Kidney epithelial cell (primary cell): Measurements from ENCODE around the gene ATM. TPM values are rescaled to one million over a fixed set of nuclear protein-coding genes. Genes with fewer than 3 reads are reported as not detected.
"Not testable (repeated sequence)": the region's sequence is repeated elsewhere in the genome, so short reads cannot be mapped to it uniquely, and the experiment has no call there.

Experiments
- DNase-seq: peaks from one replicate; pipeline ENCODE4 v3.0.0-alpha.2; 2010; ENCODE audit warnings: low read depth
- H3K27me3 ChIP-seq: 2 replicates; pipeline ENCODE4 v1.6.0; 2011; ENCODE audit warnings: low read length; ENCODE audit not compliant: control insufficient read depth, insufficient read depth
- H3K36me3 ChIP-seq: 2 replicates; pipeline ENCODE4 v1.5.1; 2011; ENCODE audit warnings: low read length; ENCODE audit not compliant: control insufficient read depth, insufficient read depth
- H3K4me3 ChIP-seq: 2 replicates; pipeline ENCODE4 v1.5.1; 2011; ENCODE audit warnings: low read depth, mild to moderate bottlenecking, control low read depth, low read length
- total RNA-seq: library from RNA; depleted of rRNA; stranded (reverse); fragments of >200 nt; gene quantifications from 2 replicates; pipeline ENCODE4 v1.2.3, GENCODE V29; 2015
- TF ChIP-seq, protein P1 (sequence below): IDR thresholded peaks from 2 replicates; pipeline ENCODE4 v1.5.1; 2011; ENCODE audit warnings: mild to moderate bottlenecking, moderate library complexity, low read length, control low read depth, inconsistent platforms; ENCODE audit not compliant: insufficient read depth, poor library complexity, severe bottlenecking

Gene ATM
- total RNA-seq, 1 donor from 2014 or later: 28.5 TPM

DNA sequence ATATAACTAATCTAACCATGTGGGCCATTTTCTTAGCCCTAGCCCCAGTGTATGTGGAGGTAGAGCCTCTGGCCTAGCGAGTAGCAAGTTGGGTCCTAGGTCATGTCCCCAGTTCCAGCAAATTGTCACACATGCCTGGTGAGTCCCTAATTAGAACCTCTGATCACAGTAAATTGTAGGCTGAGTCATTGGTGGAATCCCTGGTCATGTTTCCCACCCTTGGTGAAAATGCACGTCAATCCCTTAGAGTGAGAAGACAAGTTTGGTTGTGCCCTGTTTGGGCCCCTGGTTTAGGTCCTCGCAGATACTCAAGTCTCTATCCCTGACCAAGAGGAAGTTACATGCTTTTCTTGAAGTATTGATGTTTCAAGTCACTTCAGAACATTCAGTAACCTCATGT, 46.7 kb downstream of the ATM start:
- no peak for DNase-seq
- Histone ChIP-seq H3K4me3 (no peak overlapping the region), H3K27me3 (no peaks in the 10 kb centered on the region), H3K36me3 (no peaks in the 10 kb centered on the region)
- TF ChIP-seq, protein P1, sequence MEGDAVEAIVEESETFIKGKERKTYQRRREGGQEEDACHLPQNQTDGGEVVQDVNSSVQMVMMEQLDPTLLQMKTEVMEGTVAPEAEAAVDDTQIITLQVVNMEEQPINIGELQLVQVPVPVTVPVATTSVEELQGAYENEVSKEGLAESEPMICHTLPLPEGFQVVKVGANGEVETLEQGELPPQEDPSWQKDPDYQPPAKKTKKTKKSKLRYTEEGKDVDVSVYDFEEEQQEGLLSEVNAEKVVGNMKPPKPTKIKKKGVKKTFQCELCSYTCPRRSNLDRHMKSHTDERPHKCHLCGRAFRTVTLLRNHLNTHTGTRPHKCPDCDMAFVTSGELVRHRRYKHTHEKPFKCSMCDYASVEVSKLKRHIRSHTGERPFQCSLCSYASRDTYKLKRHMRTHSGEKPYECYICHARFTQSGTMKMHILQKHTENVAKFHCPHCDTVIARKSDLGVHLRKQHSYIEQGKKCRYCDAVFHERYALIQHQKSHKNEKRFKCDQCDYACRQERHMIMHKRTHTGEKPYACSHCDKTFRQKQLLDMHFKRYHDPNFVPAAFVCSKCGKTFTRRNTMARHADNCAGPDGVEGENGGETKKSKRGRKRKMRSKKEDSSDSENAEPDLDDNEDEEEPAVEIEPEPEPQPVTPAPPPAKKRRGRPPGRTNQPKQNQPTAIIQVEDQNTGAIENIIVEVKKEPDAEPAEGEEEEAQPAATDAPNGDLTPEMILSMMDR: no peak

DNA sequence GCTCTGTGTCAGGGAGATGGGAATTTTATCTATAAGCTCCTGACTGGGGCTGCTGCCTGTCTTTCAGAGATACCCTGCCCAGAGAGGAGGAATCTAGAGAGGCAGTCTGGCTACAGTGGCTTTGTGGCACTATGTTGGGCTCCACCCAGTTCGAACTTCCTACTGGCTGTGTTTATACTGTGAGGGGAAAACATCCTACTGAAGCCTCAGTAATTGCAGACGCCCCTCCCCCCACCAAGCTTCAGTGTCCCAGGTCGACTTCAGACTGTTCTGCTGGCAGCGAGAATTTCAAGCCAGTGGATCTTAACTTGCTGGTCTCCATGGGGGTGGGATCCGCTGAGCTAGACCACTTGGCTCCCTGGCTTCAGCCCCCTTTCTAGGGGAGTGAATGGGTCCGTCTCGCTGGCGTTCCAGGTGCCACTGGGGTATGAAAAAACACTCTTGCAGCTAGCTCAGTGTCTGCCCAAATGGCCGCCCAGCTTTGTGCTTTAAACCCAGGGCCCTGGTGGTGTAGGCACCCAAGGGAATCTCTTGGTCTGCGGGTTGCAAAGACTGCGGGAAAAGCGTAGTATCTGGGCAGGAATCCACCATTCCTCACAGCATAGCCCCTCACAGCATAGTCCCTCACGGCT, 54.2 kb downstream of the ATM start:
- DNase-seq, H3K27me3 ChIP-seq, H3K4me3 ChIP-seq, H3K36me3 ChIP-seq: not testable (repeated sequence)

DNA sequence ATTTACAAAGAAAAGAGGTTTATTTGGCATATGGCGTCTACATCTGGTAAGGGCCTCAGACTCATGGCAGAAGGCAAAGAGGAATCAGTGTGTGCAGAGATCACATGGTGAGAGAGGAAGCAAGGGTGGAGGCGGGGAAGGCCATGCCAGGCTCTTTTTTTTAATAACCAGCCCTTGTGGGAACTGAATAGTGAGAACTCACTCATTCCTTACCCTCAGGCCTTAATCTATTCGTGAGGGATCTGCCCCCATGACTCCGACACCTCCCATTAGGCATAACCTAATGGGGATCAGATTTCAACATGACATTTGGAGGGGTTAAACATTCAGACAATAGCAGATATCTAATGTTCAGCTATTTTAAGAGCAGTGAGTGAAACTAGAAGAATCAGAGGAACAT, 55.7 kb downstream of the ATM start:
- no peak overlapping the region for H3K4me3 ChIP-seq
- DNase-seq: no peak
- no peaks in the 10 kb centered on the region for H3K27me3 ChIP-seq
- TF ChIP-seq, protein P1: no peak
- no peaks in the 10 kb centered on the region for H3K36me3 ChIP-seq

DNA sequence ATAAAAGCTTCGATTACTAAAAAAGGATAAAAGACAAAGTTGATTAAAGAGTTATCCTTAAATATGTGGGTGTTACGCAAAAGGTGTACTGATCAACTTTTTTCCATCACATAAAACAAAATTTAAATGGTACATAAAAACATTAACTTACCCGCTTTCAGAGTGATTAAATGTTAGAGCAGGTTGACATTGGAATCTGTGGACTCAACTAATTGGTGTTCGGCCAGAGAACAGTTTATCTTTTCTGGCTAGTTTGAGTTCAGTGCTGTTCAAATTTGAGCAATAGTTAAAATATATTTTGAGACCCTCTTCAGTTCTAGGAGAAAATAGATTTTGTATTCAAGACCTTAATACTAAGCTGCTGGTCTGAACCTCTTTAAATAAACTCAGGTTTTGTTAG, 56.1 kb downstream of the ATM start:
- DNase-seq: no peak
- Histone ChIP-seq H3K36me3 (no peaks in the 10 kb centered on the region), H3K27me3 (no peaks in the 10 kb centered on the region), H3K4me3 (no peak overlapping the region)
- TF ChIP-seq, protein P1: no peak

DNA sequence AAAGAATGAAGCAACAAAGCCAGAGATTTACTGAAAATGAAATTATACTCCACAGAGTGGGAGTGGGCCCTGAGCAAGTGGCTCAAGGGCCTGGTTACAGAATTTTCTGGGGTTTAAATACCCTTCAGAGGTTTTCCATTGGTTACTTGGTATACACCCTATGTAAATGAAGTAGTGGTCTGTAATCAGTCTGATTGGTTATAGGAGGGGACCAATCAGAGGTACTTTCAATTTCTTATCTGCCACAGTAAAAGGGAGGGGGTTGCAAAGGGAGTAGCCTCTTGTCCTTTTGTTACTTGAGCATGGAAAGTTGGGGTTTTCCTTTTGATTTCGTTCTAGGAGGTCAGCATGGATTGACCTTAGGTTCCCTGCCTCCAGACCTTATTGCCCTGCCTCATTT, 63.5 kb downstream of the ATM start:
- Histone ChIP-seq H3K27me3 (no peaks in the 10 kb centered on the region), H3K4me3 (no peak overlapping the region), H3K36me3 (no peaks in the 10 kb centered on the region)
- TF ChIP-seq, protein P1: no peak
- no peak for DNase-seq

DNA sequence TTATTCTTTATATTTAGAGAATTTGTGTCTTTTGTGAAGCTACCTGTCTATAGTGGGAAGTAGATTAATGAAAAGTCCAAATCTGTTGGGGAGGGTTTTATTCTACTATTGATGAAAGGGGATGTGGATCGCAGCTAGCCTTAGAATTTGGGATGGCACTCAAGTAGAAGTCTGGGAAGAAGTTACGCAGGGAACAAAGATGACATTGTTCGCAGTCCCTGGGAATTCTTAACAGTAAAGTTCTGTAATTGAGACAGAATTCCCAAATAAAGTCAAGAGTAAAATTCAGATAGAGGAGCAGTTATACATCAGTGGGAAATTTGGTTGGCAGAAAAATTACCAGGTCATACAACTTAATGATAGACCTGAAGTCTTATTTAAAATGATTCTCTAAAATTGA, 64.1 kb downstream of the ATM start:
- TF ChIP-seq, protein P1: no peak
- H3K4me3 ChIP-seq: no peak overlapping the region
- H3K27me3 ChIP-seq: no peaks in the 10 kb centered on the region
- H3K36me3 ChIP-seq: no peaks in the 10 kb centered on the region
- DNase-seq: no peak

DNA sequence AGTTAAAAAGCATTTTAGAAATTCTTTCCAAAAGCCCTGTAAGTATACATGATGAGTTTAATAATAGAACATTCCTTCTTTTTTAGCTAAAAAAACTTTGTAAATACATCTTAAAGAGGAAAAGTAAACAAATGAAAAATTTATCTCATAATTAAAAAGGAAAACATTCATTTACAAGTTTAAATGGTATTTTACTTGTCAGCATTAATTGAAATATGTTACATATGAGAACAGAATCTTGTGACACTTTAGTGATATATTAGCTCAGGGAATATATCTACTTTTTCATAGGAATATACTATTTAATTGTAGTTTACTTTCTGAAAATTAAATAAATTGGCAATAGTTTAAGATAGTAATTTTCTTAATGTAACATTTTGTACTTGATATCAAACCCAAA, 66.2 kb downstream of the ATM start:
- not testable (repeated sequence) for H3K27me3 ChIP-seq, H3K4me3 ChIP-seq, H3K36me3 ChIP-seq, DNase-seq
